Suprapubic skin (tissue), 4 donors: ENCODE measurements around the gene NAA11.

Source experiments
- EP300 ChIP-seq: sonication (generic); formaldehyde crosslinking; IDR thresholded peaks from one replicate; pipeline ENCODE4 v1.6.1; 2017; ENCODE audit warnings: antibody characterized with exemption
- POLR2A ChIP-seq, 2 donors: fragments of 450-650 bp; IDR thresholded peaks; one replicate each; pipeline ENCODE4 v1.6.1; 2017; ENCODE audit warnings: antibody characterized with exemption in 2 of 2, mild to moderate bottlenecking in 2 of 2, moderate library complexity in 2 of 2
- POLR2AphosphoS5 ChIP-seq, 3 donors: sonication (generic); formaldehyde crosslinking; IDR thresholded peaks; one replicate each; pipeline ENCODE4 v1.6.1; 2017; ENCODE audit warnings: antibody characterized with exemption in 3 of 3
- TF ChIP-seq, protein P1 (sequence below), 2 donors: fragments of 200-600 bp in 1 of 2; fragments of 450-650 bp in 1 of 2; sonication (generic) in 1 of 2; IDR thresholded peaks; one replicate each; pipeline ENCODE4 v1.5.1; 2016 to 2019; ENCODE audit warnings: antibody characterized with exemption in 2 of 2, mild to moderate bottlenecking in 1 of 2, moderate library complexity in 1 of 2

DNA sequence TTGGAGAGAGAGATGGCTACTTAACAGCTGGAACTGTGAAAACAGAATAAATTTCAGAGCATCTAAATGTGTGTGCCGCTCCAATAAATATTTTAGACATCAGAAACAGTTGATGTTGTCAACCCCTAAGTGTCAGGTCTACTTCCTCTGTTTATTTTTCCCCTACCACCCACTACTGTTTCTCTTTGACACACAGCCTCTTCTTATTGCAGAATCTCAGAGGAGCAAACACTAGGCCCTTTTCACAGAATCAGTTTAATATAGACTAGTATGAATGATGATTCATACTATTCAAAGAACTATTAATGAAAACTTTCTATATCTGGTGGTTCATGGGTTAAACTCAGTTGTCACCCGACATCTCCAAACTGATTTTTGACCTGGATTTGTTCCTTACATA lies 33.9 kb downstream of the NAA11 start:
- TF ChIP-seq, protein P1, sequence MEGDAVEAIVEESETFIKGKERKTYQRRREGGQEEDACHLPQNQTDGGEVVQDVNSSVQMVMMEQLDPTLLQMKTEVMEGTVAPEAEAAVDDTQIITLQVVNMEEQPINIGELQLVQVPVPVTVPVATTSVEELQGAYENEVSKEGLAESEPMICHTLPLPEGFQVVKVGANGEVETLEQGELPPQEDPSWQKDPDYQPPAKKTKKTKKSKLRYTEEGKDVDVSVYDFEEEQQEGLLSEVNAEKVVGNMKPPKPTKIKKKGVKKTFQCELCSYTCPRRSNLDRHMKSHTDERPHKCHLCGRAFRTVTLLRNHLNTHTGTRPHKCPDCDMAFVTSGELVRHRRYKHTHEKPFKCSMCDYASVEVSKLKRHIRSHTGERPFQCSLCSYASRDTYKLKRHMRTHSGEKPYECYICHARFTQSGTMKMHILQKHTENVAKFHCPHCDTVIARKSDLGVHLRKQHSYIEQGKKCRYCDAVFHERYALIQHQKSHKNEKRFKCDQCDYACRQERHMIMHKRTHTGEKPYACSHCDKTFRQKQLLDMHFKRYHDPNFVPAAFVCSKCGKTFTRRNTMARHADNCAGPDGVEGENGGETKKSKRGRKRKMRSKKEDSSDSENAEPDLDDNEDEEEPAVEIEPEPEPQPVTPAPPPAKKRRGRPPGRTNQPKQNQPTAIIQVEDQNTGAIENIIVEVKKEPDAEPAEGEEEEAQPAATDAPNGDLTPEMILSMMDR (IDR thresholded peaks at IDR 0.05): no peak
- TF ChIP-seq POLR2AphosphoS5 (IDR thresholded peaks at IDR 0.05): no peak
- no peak for TF ChIP-seq POLR2A (IDR thresholded peaks at IDR 0.05)
- no peak for TF ChIP-seq EP300
